Neural cell (in vitro differentiated cells): ENCODE data around the gene TEKT2. TPM values are rescaled to one million over a fixed set of nuclear protein-coding genes. Genes with fewer than 3 reads are reported as not detected.

Experiments
- H2AFZ ChIP-seq: fragments of 200-600, 300-800 bp; sonication (generic), shearing (Covaris generic); 2 replicates; pipeline ENCODE4 v1.6.0; 2014; ENCODE audit warnings: low read depth, mild to moderate bottlenecking, antibody characterized with exemption, low read length, moderate library complexity
- H3F3A ChIP-seq: fragments of 200-600 bp; shearing (Covaris generic); 2 replicates; pipeline ENCODE4 v1.6.1; 2016; ENCODE audit warnings: mild to moderate bottlenecking, moderate library complexity, mixed read lengths, antibody characterized with exemption, low read length; ENCODE audit not compliant: insufficient read depth, poor library complexity, severe bottlenecking
- H3K27ac ChIP-seq: fragments of 200-600, 300-800 bp; sonication (generic), shearing (Covaris generic); 2 replicates; pipeline ENCODE4 v1.5.1; 2014; ENCODE audit warnings: mild to moderate bottlenecking, low read length, moderate library complexity
- H3K27me3 ChIP-seq: fragments of 300-800, 200-600 bp; sonication (generic), shearing (Covaris generic); 2 replicates; pipeline ENCODE4 v1.6.0; 2014; ENCODE audit warnings: mild to moderate bottlenecking, low read depth, low read length, moderate library complexity; ENCODE audit not compliant: insufficient read depth
- H3K36me3 ChIP-seq: fragments of 300-800, 200-600 bp; sonication (generic), shearing (Covaris generic); 2 replicates; pipeline ENCODE4 v1.5.1; 2014; ENCODE audit warnings: mild to moderate bottlenecking, antibody characterized with exemption, low read length, moderate library complexity; ENCODE audit not compliant: insufficient read depth
- H3K4me2 ChIP-seq: fragments of 300-800, 200-600 bp; sonication (generic), shearing (Covaris generic); 2 replicates; pipeline ENCODE4 v1.6.0; 2014; ENCODE audit warnings: mild to moderate bottlenecking, low read length
- H3K4me3 ChIP-seq: fragments of 300-800, 200-600 bp; sonication (generic), shearing (Covaris generic); 2 replicates; pipeline ENCODE4 v1.5.1; 2014; ENCODE audit warnings: mild to moderate bottlenecking, low read length, moderate library complexity
- H3K79me2 ChIP-seq: fragments of 200-600 bp; shearing (Covaris generic); replicated peaks from 2 replicates; pipeline ENCODE4 v1.6.0; 2014; ENCODE audit warnings: mild to moderate bottlenecking, low read length, moderate library complexity; ENCODE audit not compliant: insufficient read depth
- H3K9ac ChIP-seq: fragments of 300-800, 200-600 bp; sonication (generic), shearing (Covaris generic); 2 replicates; pipeline ENCODE4 v1.6.1; 2016; ENCODE audit warnings: mild to moderate bottlenecking, low read length, mixed read lengths
- H3K9me2 ChIP-seq: fragments of 200-600 bp; shearing (Covaris generic); 2 replicates; pipeline ENCODE4 v1.6.1; 2016; ENCODE audit warnings: mild to moderate bottlenecking, low read length, mixed read lengths; ENCODE audit not compliant: insufficient read depth
- H3K9me3 ChIP-seq: fragments of 200-600, 300-800 bp; sonication (generic), shearing (Covaris generic); 2 replicates; pipeline ENCODE4 v1.6.1; 2016; ENCODE audit warnings: mild to moderate bottlenecking, mixed run types, low read length, moderate library complexity, mixed read lengths
- H4K20me1 ChIP-seq: fragments of 200-600 bp; shearing (Covaris generic); 2 replicates; pipeline ENCODE4 v1.6.1; 2016; ENCODE audit warnings: mild to moderate bottlenecking, mixed run types; ENCODE audit not compliant: insufficient read depth
- CTCF ChIP-seq: fragments of 450-650 bp; IDR thresholded peaks from 2 replicates; pipeline ENCODE4 v1.5.1; 2014; ENCODE audit warnings: antibody characterized with exemption, mild to moderate bottlenecking, moderate library complexity; ENCODE audit not compliant: poor library complexity, severe bottlenecking
- EP300 ChIP-seq: fragments of 450-650 bp; conservative IDR thresholded peaks from 2 replicates; pipeline ENCODE4 v1.6.1; 2014; ENCODE audit warnings: antibody characterized with exemption, mild to moderate bottlenecking, moderate library complexity; ENCODE audit not compliant: poor library complexity, severe bottlenecking
- EZH2 ChIP-seq: fragments of 200-600, 300-800 bp; shearing (Covaris generic), sonication (generic); IDR thresholded peaks from 2 replicates; pipeline ENCODE4 v1.6.1; 2014; ENCODE audit warnings: antibody characterized with exemption, low read length, borderline replicate concordance, mild to moderate bottlenecking; ENCODE audit not compliant: insufficient read depth, poor library complexity, severe bottlenecking
- MXI1 ChIP-seq: fragments of 450-650 bp; conservative IDR thresholded peaks from 2 replicates; pipeline ENCODE4 v1.6.1; 2014; ENCODE audit warnings: antibody characterized with exemption, mild to moderate bottlenecking; ENCODE audit not compliant: poor library complexity, severe bottlenecking
- POLR2AphosphoS5 ChIP-seq: IDR thresholded peaks from 2 replicates; pipeline ENCODE4 v1.6.1; 2012
- RAD21 ChIP-seq: fragments of 450-650 bp; conservative IDR thresholded peaks from 2 replicates; pipeline ENCODE4 v1.6.1; 2014; ENCODE audit warnings: antibody characterized with exemption, mild to moderate bottlenecking, moderate library complexity
- REST ChIP-seq: IDR thresholded peaks from 2 replicates; pipeline ENCODE4 v1.6.1; 2012; ENCODE audit warnings: borderline replicate concordance
- SMC3 ChIP-seq: fragments of 450-650 bp; conservative IDR thresholded peaks from 2 replicates; pipeline ENCODE4 v1.6.1; 2014; ENCODE audit warnings: antibody characterized with exemption, mild to moderate bottlenecking, moderate library complexity; ENCODE audit not compliant: poor library complexity
- TAF1 ChIP-seq: IDR thresholded peaks from 2 replicates; pipeline ENCODE4 v1.6.1; 2012; ENCODE audit warnings: low read depth
- polyA plus RNA-seq: library from polyadenylated mRNA; depleted of rRNA; stranded (reverse); fragments of >200 nt; gene quantifications from 2 replicates; pipeline ENCODE4 v1.2.3, GENCODE V29; 2014

TEKT2 gene
- polyA plus RNA-seq, 1 donor from 2014 or later: 32.1 TPM

- Histone ChIP-seq H3K79me2 (no peaks in the 10 kb centered on the region), H2AFZ (no peak within 1 kb of the TSS), H3K9ac (no peak within 1 kb of the TSS), H3K27me3 (peaks cover 45% of the 10 kb centered on the region), H3K4me3 (no peak within 1 kb of the TSS), H3F3A (no peaks in the 10 kb centered on the region), H4K20me1 (no peaks in the 10 kb centered on the region), H3K9me2 (no peaks in the 10 kb centered on the region), H3K27ac (no peak within 1 kb of the TSS), H3K36me3 (no peaks in the 10 kb centered on the region), H3K4me2 (no peak within 1 kb of the TSS), H3K9me3 (no peaks in the 10 kb centered on the region)
- TF ChIP-seq MXI1 (no peak), EZH2 (no peak), RAD21 (no peak), REST (no peak), POLR2AphosphoS5 (no peak), EP300 (no peak), TAF1 (no peak), SMC3 (no peak), CTCF (no peak)
Observed at GRCh38 chr1:36125129-36125991, 41.5 kb downstream of the TEKT2 start, which contains the start of gene COL8A2. TSS of gene COL8A2 (minus strand) at chr1:36125222. CDS start at chr1:36100242, 24,980 bp downstream.

- H3K9me2 ChIP-seq: no peaks in the 10 kb centered on the region
- H3K79me2 ChIP-seq: no peaks in the 10 kb centered on the region
- H2AFZ ChIP-seq: no peak overlapping the region
- H3F3A ChIP-seq: no peaks in the 10 kb centered on the region
- H3K36me3 ChIP-seq: no peaks in the 10 kb centered on the region
- H3K27ac ChIP-seq: no peak overlapping the region
- TF ChIP-seq EZH2: no peak
- no peaks in the 10 kb centered on the region for H3K9me3 ChIP-seq
- H4K20me1 ChIP-seq: no peaks in the 10 kb centered on the region
- no peak overlapping the region for H3K9ac ChIP-seq
- no peak overlapping the region for H3K4me3 ChIP-seq
- H3K4me2 ChIP-seq: no peak overlapping the region
- peaks cover 45% of the 10 kb centered on the region for H3K27me3 ChIP-seq
Observed at GRCh38 chr1:36126005-36126716, 42.3 kb downstream of the TEKT2 start.
